Measurements from ENCODE around the gene ELOF1. TPM values are rescaled to one million over a fixed set of nuclear protein-coding genes. Genes with fewer than 3 reads are reported as not detected.

The ELOF1 gene
- total and polyA plus RNA-seq, 12 donors = 24.4 to 127 (median 57.2) TPM

- DNase-seq = no peak
- 85 to 100% (median 99%) methylated on average over 2 of the region's 2 CpGs for WGBS, 4 donors
Observed at GRCh38 chr19:11598746-11599145, 39.7 kb upstream of the ELOF1 start.

GRCh38 chr19:11598103-11598483 lies 39.1 kb upstream of the ELOF1 start:
- Histone ChIP-seq H3K27ac (peak overlapping the region in 4 of 5 donors; percentile 72 to 96 (median 89)), H3K9me3 (replicated peaks in 1 of 3) (no peaks in the 10 kb centered on the region), H3K27me3 (no peaks in the 10 kb centered on the region), H3K36me3 (replicated peaks in 1 of 2) (no peaks in the 10 kb centered on the region), H3K4me1 (replicated peaks in 1 of 2) (peaks cover 7 to 13% of the 10 kb centered on the region in 2 donors), H3K4me3 (peak overlapping the region in 2 of 4 donors; percentile 94 to 100)
- 70 to 73% (median 72%) methylated on average over 10 of the region's 10 CpGs for WGBS, 4 donors
- no peak for DNase-seq
- intact Hi-C loops (cut with DNase I) = no loop called here
- TF ChIP-seq, protein P1, sequence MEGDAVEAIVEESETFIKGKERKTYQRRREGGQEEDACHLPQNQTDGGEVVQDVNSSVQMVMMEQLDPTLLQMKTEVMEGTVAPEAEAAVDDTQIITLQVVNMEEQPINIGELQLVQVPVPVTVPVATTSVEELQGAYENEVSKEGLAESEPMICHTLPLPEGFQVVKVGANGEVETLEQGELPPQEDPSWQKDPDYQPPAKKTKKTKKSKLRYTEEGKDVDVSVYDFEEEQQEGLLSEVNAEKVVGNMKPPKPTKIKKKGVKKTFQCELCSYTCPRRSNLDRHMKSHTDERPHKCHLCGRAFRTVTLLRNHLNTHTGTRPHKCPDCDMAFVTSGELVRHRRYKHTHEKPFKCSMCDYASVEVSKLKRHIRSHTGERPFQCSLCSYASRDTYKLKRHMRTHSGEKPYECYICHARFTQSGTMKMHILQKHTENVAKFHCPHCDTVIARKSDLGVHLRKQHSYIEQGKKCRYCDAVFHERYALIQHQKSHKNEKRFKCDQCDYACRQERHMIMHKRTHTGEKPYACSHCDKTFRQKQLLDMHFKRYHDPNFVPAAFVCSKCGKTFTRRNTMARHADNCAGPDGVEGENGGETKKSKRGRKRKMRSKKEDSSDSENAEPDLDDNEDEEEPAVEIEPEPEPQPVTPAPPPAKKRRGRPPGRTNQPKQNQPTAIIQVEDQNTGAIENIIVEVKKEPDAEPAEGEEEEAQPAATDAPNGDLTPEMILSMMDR (IDR thresholded peaks at IDR 0.05) = no peak
- no peak for TF ChIP-seq POLR2A (IDR thresholded peaks at IDR 0.05)

More at GRCh38 chr19:11598746-11599145, 39.7 kb upstream of the ELOF1 start:
- no peaks in the 10 kb centered on the region for H3K27me3 ChIP-seq
- no peaks in the 10 kb centered on the region for H3K9me3 ChIP-seq (replicated peaks in 1 of 3)
- no peaks in the 10 kb centered on the region for H3K36me3 ChIP-seq (replicated peaks in 1 of 2)
- intact Hi-C loops (cut with DNase I) = no loop called here
- no peak overlapping the region for H3K4me3 ChIP-seq
- H3K27ac ChIP-seq = no peak overlapping the region
- H3K4me1 ChIP-seq (replicated peaks in 1 of 2) = peaks cover 7 to 13% of the 10 kb centered on the region in 2 donors
- TF ChIP-seq, protein P1 (IDR thresholded peaks at IDR 0.05) = no peak
- TF ChIP-seq POLR2A (IDR thresholded peaks at IDR 0.05) = no peak

GRCh38 chr19:11597202-11598102 lies 38.4 kb upstream of the ELOF1 start, which contains the start of gene ZNF627:
Gene ZNF627 (plus strand): TSS chr19:11597483. CDS start chr19:11597628, 145 bp downstream.
- peak within 1 kb of the TSS; percentile 54 to 96 (median 87) for H3K27ac ChIP-seq
- H3K9me3 ChIP-seq (replicated peaks in 1 of 3) = no peaks in the 10 kb centered on the region
- no peaks in the 10 kb centered on the region for H3K36me3 ChIP-seq (replicated peaks in 1 of 2)
- peaks cover 7 to 13% of the 10 kb centered on the region in 2 donors for H3K4me1 ChIP-seq (replicated peaks in 1 of 2)
- intact Hi-C loops (cut with DNase I) = no loop called here
- DNase-seq = peak; percentile 99 to 100 (median 100)
- H3K4me3 ChIP-seq = peak within 1 kb of the TSS; percentile 79 to 100 (median 92)
- no peaks in the 10 kb centered on the region for H3K27me3 ChIP-seq
- 0 to 2% (median 1%) methylated on average over 16 to 67 of the region's 67 CpGs for WGBS, 4 donors
- TF ChIP-seq, protein P1 (IDR thresholded peaks at IDR 0.05) = peak in 5 of 6 experiments; percentile 40 to 50 (median 48)
- TF ChIP-seq POLR2A (IDR thresholded peaks at IDR 0.05) = peak; percentile 93 to 96

- intact Hi-C loops (cut with DNase I) = no loop called here
- Histone ChIP-seq H3K9me3 (replicated peaks in 1 of 3) (no peaks in the 10 kb centered on the region), H3K27ac (peak overlapping the region in 2 of 5 donors; percentile 7 to 44), H3K4me3 (no peak overlapping the region), H3K36me3 (replicated peaks in 1 of 2) (no peaks in the 10 kb centered on the region), H3K27me3 (no peaks in the 10 kb centered on the region), H3K4me1 (replicated peaks in 1 of 2) (peaks cover 7 to 13% of the 10 kb centered on the region in 2 donors)
- WGBS, 4 donors = 73 to 84% (median 82%) methylated on average over 8 to 10 of the region's 10 CpGs
- TF ChIP-seq, protein P1 (IDR thresholded peaks at IDR 0.05) = no peak
- no peak for TF ChIP-seq POLR2A (IDR thresholded peaks at IDR 0.05)
- peak in 3 of 7 donors; percentile 27 to 66 (median 29) for DNase-seq
Observed at GRCh38 chr19:11596156-11596555, 37.1 kb upstream of the ELOF1 start.
